OCI-LY1 (cell line): Measurements from ENCODE around the gene RND1.

Experiments used
- H2AFZ ChIP-seq: fragments of 200-600 bp; sonication (generic), shearing (Covaris generic); 2 replicates; pipeline ENCODE4 v1.6.0; 2014; ENCODE audit warnings: antibody characterized with exemption, mild to moderate bottlenecking, low read length
- H3F3A ChIP-seq: fragments of 200-600 bp; sonication (generic), shearing (Covaris generic); 2 replicates; pipeline ENCODE4 v1.6.0; 2014; ENCODE audit warnings: mild to moderate bottlenecking, antibody characterized with exemption, low read length, moderate library complexity; ENCODE audit not compliant: insufficient read depth
- H3K27ac ChIP-seq: fragments of 200-600 bp; sonication (generic); 2 replicates; pipeline ENCODE4 v1.5.1; 2014; ENCODE audit warnings: low read length, mixed run types, mild to moderate bottlenecking, low read depth; ENCODE audit not compliant: poor library complexity, severe bottlenecking
- H3K27me3 ChIP-seq: fragments of 200-600 bp; sonication (generic); 2 replicates; pipeline ENCODE4 v1.6.0; 2014; ENCODE audit warnings: antibody characterized with exemption, mild to moderate bottlenecking, low read length, moderate library complexity; ENCODE audit not compliant: insufficient read depth
- H3K36me3 ChIP-seq: fragments of 200-600 bp; sonication (generic); 2 replicates; pipeline ENCODE4 v1.6.1; 2014; ENCODE audit warnings: mild to moderate bottlenecking, antibody characterized with exemption, low read length, moderate library complexity, mixed read lengths; ENCODE audit not compliant: insufficient read depth
- H3K4me1 ChIP-seq: fragments of 200-600 bp; sonication (generic); 2 replicates; pipeline ENCODE4 v1.5.1; 2014; ENCODE audit warnings: mild to moderate bottlenecking, low read length, moderate library complexity; ENCODE audit not compliant: insufficient read depth, severe bottlenecking
- H3K4me2 ChIP-seq: fragments of 200-600 bp; sonication (generic), shearing (Covaris generic); 2 replicates; pipeline ENCODE4 v1.6.1; 2014; ENCODE audit warnings: low read length
- H3K4me3 ChIP-seq: fragments of 200-600 bp; sonication (generic); 2 replicates; pipeline ENCODE4 v1.5.1; 2014; ENCODE audit warnings: low read length, low read depth, mild to moderate bottlenecking, mixed read lengths; ENCODE audit not compliant: poor library complexity, severe bottlenecking
- H3K79me2 ChIP-seq: fragments of 200-600 bp; shearing (Covaris generic); 2 replicates; pipeline ENCODE4 v1.6.1; 2016; ENCODE audit warnings: mixed run types, low read length, mixed read lengths; ENCODE audit not compliant: insufficient read depth
- H3K9ac ChIP-seq: fragments of 200-600 bp; sonication (generic), shearing (Covaris generic); 2 replicates; pipeline ENCODE4 v1.6.1; 2014; ENCODE audit warnings: mild to moderate bottlenecking, low read length, mixed read lengths
- H3K9me2 ChIP-seq: fragments of 200-600 bp; sonication (generic), shearing (Covaris generic); 2 replicates; pipeline ENCODE4 v1.6.1; 2014; ENCODE audit warnings: low read depth, mild to moderate bottlenecking, low read length, mixed read lengths
- H3K9me3 ChIP-seq: fragments of 200-600 bp; shearing (Covaris generic); 2 replicates; pipeline ENCODE4 v1.6.1; 2014; ENCODE audit warnings: low read length, mixed read lengths
- H4K20me1 ChIP-seq: fragments of 200-600 bp; sonication (generic), shearing (Covaris generic); 2 replicates; pipeline ENCODE4 v1.6.0; 2016; ENCODE audit warnings: mild to moderate bottlenecking, low read length; ENCODE audit not compliant: insufficient read depth
- EZH2 ChIP-seq: fragments of 200-600 bp; sonication (generic), shearing (Covaris generic); IDR thresholded peaks from 2 replicates; pipeline ENCODE4 v1.8.0; 2017; ENCODE audit warnings: borderline replicate concordance, mixed run types, mild to moderate bottlenecking, antibody characterized with exemption, low read length, moderate library complexity, mixed read lengths
- TF ChIP-seq, protein P1 (sequence below): fragments of 200-600 bp; sonication (generic), shearing (Covaris generic); IDR thresholded peaks from 2 replicates; pipeline ENCODE4 v1.5.1; 2017; ENCODE audit warnings: mild to moderate bottlenecking, antibody characterized with exemption, low read length, moderate library complexity, mixed read lengths

Gene RND1

DNA sequence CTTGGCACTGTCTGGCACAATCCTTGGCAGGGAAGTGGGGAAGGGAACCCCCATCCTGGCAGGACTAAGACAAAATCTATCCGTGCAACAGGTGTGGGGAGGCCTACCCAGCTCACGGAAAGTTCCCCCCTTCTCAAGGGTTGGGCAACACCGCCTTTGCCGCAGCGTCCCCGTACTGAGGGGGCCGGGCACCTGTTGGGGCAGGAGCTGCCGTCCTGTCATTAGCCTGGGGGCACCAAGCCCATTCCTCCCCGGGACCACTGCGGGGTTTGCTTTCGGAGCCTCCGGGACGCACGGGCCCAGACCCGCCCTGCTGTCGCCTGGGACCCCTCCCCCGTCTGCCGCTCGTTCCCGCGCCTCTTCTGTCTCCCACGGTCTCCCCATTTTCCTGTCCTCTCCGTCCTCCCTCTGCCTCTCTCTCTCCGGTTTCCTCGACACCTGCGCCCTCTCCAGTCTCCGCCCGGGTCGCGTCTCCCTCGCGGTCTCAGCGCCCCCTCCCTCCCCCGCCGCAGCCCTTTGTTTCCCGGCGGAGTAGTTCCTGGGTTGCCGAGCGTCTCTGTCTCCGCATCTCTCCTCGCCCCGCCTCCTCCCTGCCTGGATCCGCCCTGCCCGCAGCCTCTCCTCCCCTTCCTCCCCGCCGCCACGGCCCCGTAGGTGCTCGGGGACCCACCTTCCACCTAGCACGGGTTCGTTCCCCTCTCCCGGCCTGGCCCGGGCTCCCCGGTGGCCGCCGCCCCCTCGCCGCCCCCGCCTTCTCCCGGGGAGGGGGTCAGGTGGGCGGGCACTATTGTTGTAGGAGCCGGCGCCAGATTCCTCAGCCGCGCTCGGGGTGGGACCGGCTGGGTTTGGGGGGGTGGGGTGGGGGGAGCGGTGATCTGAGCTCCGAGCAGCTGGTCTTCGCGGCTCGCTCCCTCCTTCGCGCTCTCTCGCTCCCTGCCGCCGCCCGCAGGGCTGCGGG, 47.5 kb downstream of the RND1 start, which contains the start of gene CACNB3:
Gene CACNB3 (plus strand): TSS at position 624 of the 958 bp plus-strand sequence. CDS start 434 bp downstream, outside the sequence.
- H3K4me1 ChIP-seq: peaks cover 16% of the 10 kb centered on the region
- H2AFZ ChIP-seq: no peak within 1 kb of the TSS
- H3K27me3 ChIP-seq: no peaks in the 10 kb centered on the region
- H3K9ac ChIP-seq: peak within 1 kb of the TSS; percentile 54; the same call in 1 of the 2 replicates
- no peak for TF ChIP-seq EZH2
- TF ChIP-seq, protein P1, sequence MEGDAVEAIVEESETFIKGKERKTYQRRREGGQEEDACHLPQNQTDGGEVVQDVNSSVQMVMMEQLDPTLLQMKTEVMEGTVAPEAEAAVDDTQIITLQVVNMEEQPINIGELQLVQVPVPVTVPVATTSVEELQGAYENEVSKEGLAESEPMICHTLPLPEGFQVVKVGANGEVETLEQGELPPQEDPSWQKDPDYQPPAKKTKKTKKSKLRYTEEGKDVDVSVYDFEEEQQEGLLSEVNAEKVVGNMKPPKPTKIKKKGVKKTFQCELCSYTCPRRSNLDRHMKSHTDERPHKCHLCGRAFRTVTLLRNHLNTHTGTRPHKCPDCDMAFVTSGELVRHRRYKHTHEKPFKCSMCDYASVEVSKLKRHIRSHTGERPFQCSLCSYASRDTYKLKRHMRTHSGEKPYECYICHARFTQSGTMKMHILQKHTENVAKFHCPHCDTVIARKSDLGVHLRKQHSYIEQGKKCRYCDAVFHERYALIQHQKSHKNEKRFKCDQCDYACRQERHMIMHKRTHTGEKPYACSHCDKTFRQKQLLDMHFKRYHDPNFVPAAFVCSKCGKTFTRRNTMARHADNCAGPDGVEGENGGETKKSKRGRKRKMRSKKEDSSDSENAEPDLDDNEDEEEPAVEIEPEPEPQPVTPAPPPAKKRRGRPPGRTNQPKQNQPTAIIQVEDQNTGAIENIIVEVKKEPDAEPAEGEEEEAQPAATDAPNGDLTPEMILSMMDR: no peak
- H3K27ac ChIP-seq: no peak within 1 kb of the TSS
- H3K9me2 ChIP-seq: no peaks in the 10 kb centered on the region
- no peaks in the 10 kb centered on the region for H3K36me3 ChIP-seq
- H4K20me1 ChIP-seq: no peaks in the 10 kb centered on the region
- no peaks in the 10 kb centered on the region for H3K79me2 ChIP-seq
- peaks cover 5% of the 10 kb centered on the region; the same call in 1 of the 2 replicates for H3F3A ChIP-seq
- H3K4me2 ChIP-seq: peak within 1 kb of the TSS; percentile 79
- H3K4me3 ChIP-seq: peak within 1 kb of the TSS; percentile 62
- no peaks in the 10 kb centered on the region for H3K9me3 ChIP-seq

DNA sequence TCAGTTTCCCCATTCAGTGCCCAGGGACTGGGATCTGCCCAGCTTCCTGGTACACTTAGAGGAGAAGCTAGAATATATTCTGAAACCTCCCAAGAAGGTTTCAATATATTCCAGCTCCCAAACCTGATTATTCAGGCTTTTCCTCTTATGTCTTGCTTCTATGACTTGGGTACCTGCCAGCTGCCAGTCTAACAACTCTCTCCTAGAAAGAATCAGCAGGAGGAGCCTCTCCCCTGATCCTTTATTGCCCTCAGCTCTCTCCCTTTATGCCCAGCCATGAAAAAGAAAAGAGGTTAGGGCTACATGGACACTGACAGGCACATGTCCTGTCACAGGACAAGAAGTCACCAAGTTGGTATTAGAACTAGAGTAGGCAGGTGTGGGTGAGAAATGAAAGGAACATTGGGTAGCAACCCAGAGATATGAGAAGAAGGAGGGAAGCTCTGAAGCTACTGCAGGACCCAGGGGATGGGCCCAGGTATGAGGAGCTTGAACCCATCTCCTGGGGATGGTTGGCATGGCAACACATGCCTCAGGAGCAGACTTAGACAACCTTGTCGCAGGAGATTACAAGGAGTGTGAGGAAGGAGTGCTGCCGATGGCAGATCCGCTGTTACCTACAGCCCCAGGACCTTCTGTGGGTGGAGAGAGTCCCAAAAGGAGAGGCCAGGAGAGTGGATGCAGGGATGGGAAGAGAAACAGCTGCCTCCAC, 49.4 kb downstream of the RND1 start:
- Histone ChIP-seq H3K4me2 (peak overlapping the region; percentile 91; the same call in 1 of the 2 replicates), H3K27ac (no peak overlapping the region), H3K9ac (no peak overlapping the region), H3K4me3 (no peak overlapping the region), H4K20me1 (no peaks in the 10 kb centered on the region), H3K27me3 (no peaks in the 10 kb centered on the region), H3K9me2 (no peaks in the 10 kb centered on the region), H3K79me2 (no peaks in the 10 kb centered on the region), H2AFZ (no peak overlapping the region), H3F3A (peaks cover 5% of the 10 kb centered on the region; the same call in 1 of the 2 replicates), H3K4me1 (peaks cover 16% of the 10 kb centered on the region), H3K9me3 (no peaks in the 10 kb centered on the region), H3K36me3 (no peaks in the 10 kb centered on the region)
- TF ChIP-seq EZH2: no peak
- TF ChIP-seq, protein P1: no peak

DNA sequence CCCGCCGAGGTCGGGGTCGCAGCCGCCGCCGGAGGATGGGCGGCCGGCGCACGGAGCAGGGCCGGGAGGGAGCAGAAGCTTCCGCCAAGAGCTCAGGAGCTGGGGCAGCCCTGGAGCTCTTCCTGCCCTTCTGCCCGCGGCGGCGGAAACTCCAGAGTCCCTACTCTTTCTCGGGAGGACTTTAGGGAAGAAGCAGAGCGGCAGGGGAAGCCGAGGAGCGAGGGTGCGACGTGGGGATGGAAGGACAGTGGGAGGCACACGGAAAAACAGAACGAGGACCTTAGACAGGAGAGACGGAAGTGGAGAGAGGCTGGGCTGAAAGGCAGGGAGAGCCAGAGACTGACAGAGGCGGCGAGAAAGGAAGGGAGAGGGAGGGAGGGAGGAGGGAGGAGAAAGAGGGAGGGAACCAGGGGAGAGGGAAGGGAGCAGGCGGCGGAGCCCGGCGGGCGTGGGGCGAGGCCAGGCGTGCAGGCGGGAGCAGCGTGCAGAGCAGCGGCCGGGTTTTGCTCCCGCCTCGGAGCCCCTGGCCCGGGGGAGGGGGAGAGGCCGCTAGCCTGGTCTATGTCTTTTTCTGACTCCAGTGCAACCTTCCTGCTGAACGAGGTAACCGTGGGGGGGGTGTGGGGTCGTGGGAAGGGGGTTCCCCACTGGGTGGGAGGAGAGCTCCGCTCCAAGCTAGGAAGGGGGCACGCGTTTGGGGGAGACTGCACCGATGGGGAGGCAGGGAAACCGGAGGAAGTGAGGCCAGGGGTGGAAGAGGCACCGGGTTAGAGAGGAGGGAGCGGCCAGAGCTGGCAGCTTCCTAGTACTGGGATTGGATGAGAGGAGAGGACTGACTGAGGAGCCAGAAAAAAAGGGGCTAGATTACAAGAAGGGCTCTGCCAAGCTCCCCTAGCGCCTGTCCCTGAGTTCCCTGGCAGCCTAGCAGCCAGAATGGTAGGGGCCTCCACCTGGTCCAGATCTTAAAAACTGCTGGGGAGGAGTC, 50.3 kb downstream of the RND1 start:
- Histone ChIP-seq H3K27me3 (no peaks in the 10 kb centered on the region), H3K4me2 (peak overlapping the region; percentile 91), H3K79me2 (no peaks in the 10 kb centered on the region), H3K9me2 (no peaks in the 10 kb centered on the region), H3K36me3 (no peaks in the 10 kb centered on the region), H2AFZ (peak overlapping the region; percentile 95), H3F3A (peaks cover 5% of the 10 kb centered on the region; the same call in 1 of the 2 replicates), H3K4me1 (peaks cover 16% of the 10 kb centered on the region), H3K9ac (peak overlapping the region; percentile 78), H3K9me3 (no peaks in the 10 kb centered on the region), H3K27ac (no peak overlapping the region), H3K4me3 (peak overlapping the region; percentile 73), H4K20me1 (no peaks in the 10 kb centered on the region)
- TF ChIP-seq EZH2: no peak
- TF ChIP-seq, protein P1: no peak
